Nephron progenitor cell (in vitro differentiated cells): ENCODE results near the gene CD22.

Experiments
- DNase-seq: peaks from one replicate; pipeline ENCODE4 v3.0.0; 2021
- H3K27ac Mint-ChIP-seq: 2 replicates; pipeline ENCODE4 v1.8.0; 2021; ENCODE audit warnings: mild to moderate bottlenecking, moderate library complexity, mixed read lengths
- H3K27me3 Mint-ChIP-seq: 2 replicates; pipeline ENCODE4 v1.8.0; 2021; ENCODE audit warnings: mild to moderate bottlenecking, low read depth, mixed read lengths; ENCODE audit not compliant: poor library complexity
- H3K36me3 Mint-ChIP-seq: 2 replicates; pipeline ENCODE4 v1.8.0; 2021; ENCODE audit warnings: low read depth, mixed read lengths
- H3K4me1 Mint-ChIP-seq: 2 replicates; pipeline ENCODE4 v1.8.0; 2021; ENCODE audit warnings: mixed read lengths
- H3K4me3 Mint-ChIP-seq: 2 replicates; pipeline ENCODE4 v1.8.0; 2021; ENCODE audit warnings: mild to moderate bottlenecking, moderate library complexity, mixed read lengths
- H3K9me3 Mint-ChIP-seq: 2 replicates; pipeline ENCODE4 v1.8.0; 2021; ENCODE audit warnings: mild to moderate bottlenecking, moderate library complexity, mixed read lengths
- TF ChIP-seq, protein P1 (sequence below): fragments of 200-600 bp; sonication (generic); IDR thresholded peaks from 2 replicates; pipeline ENCODE4 v1.5.0; 2021; ENCODE audit warnings: antibody characterized with exemption

CD22 gene

DNA sequence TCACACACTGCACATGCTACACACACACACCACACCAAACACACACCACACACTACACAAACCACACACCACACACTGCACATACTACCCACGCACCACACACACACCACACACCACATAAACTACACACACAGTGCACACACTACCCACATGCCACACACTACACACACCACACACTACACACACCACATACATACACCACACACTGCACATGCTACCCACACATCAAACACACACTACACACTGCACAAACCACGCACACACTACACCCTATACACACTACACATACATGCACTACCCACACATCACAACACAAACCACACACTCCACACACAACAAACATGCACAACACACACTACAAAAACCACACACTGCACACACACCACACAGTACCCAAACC lies 31.1 kb upstream of the CD22 start:
- Mint-ChIP-seq H3K27ac (no peak overlapping the region), H3K4me1 (peaks cover 7% of the 10 kb centered on the region)

DNA sequence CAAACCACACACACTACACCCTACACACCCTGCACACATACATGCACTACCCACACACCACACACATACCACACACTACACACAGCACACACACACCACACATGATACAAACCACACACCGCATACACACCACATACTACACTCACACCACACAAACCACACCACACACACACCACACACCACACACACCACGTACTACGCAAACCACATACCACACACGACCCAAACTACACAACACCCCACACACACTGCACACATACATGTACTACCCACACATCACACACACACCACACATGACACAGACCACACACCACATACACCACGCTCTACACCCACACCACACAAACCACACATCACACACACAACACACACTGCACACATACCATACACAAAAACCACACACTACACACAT lies 30.4 kb upstream of the CD22 start:
- Mint-ChIP-seq H3K9me3 (no peaks in the 10 kb centered on the region), H3K36me3 (no peaks in the 10 kb centered on the region), H3K27me3 (peaks cover 7% of the 10 kb centered on the region), H3K27ac (no peak overlapping the region), H3K4me1 (peaks cover 7% of the 10 kb centered on the region), H3K4me3 (no peak overlapping the region)
- no peak for DNase-seq
- TF ChIP-seq, protein P1, sequence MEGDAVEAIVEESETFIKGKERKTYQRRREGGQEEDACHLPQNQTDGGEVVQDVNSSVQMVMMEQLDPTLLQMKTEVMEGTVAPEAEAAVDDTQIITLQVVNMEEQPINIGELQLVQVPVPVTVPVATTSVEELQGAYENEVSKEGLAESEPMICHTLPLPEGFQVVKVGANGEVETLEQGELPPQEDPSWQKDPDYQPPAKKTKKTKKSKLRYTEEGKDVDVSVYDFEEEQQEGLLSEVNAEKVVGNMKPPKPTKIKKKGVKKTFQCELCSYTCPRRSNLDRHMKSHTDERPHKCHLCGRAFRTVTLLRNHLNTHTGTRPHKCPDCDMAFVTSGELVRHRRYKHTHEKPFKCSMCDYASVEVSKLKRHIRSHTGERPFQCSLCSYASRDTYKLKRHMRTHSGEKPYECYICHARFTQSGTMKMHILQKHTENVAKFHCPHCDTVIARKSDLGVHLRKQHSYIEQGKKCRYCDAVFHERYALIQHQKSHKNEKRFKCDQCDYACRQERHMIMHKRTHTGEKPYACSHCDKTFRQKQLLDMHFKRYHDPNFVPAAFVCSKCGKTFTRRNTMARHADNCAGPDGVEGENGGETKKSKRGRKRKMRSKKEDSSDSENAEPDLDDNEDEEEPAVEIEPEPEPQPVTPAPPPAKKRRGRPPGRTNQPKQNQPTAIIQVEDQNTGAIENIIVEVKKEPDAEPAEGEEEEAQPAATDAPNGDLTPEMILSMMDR = no peak

More for the DNA sequence above, 31.1 kb upstream of the CD22 start:
- H3K36me3 Mint-ChIP-seq = no peaks in the 10 kb centered on the region
- TF ChIP-seq, protein P1 = no peak
- no peak for DNase-seq
- no peaks in the 10 kb centered on the region for H3K9me3 Mint-ChIP-seq
- peaks cover 8% of the 10 kb centered on the region for H3K27me3 Mint-ChIP-seq
- no peak overlapping the region for H3K4me3 Mint-ChIP-seq

DNA sequence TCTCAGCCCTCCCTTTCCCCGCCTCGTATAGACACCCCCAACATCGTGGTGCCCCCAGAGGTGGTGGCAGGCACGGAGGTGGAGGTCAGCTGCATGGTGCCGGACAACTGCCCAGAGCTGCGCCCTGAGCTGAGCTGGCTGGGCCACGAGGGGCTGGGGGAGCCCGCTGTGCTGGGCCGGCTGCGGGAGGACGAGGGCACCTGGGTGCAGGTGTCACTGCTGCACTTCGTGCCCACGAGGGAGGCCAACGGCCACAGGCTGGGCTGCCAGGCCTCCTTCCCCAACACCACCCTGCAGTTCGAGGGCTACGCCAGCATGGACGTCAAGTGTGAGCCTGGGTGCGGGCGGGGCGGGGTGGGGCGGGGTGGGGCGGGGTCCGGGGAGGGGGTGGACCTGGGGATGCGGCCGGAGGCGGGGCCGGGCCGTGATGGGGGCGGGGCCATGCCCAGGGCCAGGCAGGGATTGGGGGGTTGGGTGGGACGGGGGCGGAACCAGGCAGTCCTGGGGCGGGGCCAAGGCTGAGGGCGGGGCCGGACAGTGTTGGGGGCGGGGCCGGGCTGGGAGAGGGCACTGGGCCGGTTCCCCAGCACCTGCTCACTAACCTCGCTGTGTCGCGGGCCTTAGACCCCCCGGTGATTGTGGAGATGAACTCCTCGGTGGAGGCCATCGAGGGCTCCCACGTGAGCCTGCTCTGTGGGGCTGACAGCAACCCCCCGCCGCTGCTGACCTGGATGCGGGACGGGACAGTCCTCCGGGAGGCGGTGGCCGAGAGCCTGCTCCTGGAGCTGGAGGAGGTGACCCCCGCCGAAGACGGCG lies 29.3 kb upstream of the CD22 start:
- Mint-ChIP-seq H3K9me3 (no peaks in the 10 kb centered on the region), H3K27ac (no peak overlapping the region), H3K4me3 (no peak overlapping the region), H3K4me1 (peaks cover 8% of the 10 kb centered on the region), H3K36me3 (no peaks in the 10 kb centered on the region), H3K27me3 (peaks cover 3% of the 10 kb centered on the region)
- DNase-seq = peak; percentile 45
- TF ChIP-seq, protein P1 = no peak

DNA sequence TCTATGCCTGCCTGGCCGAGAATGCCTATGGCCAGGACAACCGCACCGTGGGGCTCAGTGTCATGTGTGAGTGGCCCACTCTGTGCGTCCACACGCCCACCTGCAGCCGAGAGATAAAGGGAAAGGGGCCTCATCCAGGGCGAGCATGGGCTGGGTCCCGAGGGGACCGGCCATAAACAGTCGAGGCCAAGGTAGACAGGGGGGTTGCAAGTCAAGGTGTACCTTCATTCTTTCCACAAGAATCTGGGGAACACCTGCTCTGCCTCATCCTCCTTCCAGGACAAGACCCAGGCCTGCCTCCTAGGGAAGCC lies 28.7 kb upstream of the CD22 start:
- H3K4me1 Mint-ChIP-seq = peaks cover 12% of the 10 kb centered on the region
- no peaks in the 10 kb centered on the region for H3K36me3 Mint-ChIP-seq

DNA sequence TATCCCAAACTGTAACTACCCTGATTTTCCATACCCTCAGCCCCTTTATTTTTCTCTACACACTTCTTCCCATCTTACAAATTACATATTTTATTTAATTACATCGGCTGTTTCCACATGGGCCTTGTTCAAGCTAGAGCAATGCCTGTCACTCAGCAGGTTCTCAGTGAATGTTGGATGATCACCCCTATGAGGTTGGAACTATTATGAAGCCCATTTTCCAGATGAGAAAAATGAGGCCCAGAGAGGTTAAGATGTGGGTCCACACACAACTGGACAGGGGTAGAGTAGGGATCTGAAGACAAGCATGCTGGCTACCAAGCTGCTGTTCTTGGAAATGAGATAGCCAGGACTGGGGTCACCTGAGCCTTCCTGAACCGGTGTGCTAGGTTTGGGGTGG lies 27.0 kb upstream of the CD22 start:
- Mint-ChIP-seq H3K4me1 (peaks cover 24% of the 10 kb centered on the region), H3K27me3 (peaks cover 8% of the 10 kb centered on the region), H3K27ac (no peak overlapping the region), H3K4me3 (no peak overlapping the region), H3K9me3 (no peaks in the 10 kb centered on the region), H3K36me3 (no peaks in the 10 kb centered on the region)
- DNase-seq = no peak
- TF ChIP-seq, protein P1 = no peak

More for the DNA sequence above, 28.7 kb upstream of the CD22 start:
- TF ChIP-seq, protein P1 = no peak
- Mint-ChIP-seq H3K4me3 (no peak overlapping the region), H3K27ac (no peak overlapping the region), H3K27me3 (peaks cover 3% of the 10 kb centered on the region), H3K9me3 (no peaks in the 10 kb centered on the region)
- DNase-seq = no peak

DNA sequence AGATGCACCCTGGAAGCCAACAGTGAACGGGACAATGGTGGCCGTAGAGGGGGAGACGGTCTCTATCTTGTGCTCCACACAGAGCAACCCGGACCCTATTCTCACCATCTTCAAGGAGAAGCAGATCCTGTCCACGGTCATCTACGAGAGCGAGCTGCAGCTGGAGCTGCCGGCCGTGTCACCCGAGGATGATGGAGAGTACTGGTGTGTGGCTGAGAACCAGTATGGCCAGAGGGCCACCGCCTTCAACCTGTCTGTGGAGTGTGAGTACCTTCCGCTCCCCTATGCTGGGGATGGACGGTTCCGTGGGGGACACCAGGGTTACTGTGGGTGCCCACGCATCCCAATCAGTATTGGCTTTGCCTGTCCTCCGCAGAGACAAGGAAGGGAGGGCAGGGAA lies 26.5 kb upstream of the CD22 start:
- H3K27ac Mint-ChIP-seq = no peak overlapping the region
- peaks cover 29% of the 10 kb centered on the region for H3K4me1 Mint-ChIP-seq
- H3K36me3 Mint-ChIP-seq = no peaks in the 10 kb centered on the region
- H3K4me3 Mint-ChIP-seq = no peak overlapping the region
- H3K9me3 Mint-ChIP-seq = no peaks in the 10 kb centered on the region
- no peak for DNase-seq
- TF ChIP-seq, protein P1 = no peak
- H3K27me3 Mint-ChIP-seq = peaks cover 9% of the 10 kb centered on the region
